GM21526 (cell line): Measurements from ENCODE around the gene DOCK4.
A peak's percentile ranks its signal among the peaks of the same experiment; 100 is the strongest.

ENCODE experiments used
- ATAC-seq: cut with Tn5 transposase; IDR thresholded peaks from one replicate; pipeline ENCODE4 v1.9.1; 2021; ENCODE audit warnings: moderate library complexity; ENCODE audit not compliant: unreplicated experiment, low FRiP score

The DOCK4 gene

GRCh38 chr7:112088484-112089016, 117.6 kb downstream of the DOCK4 start:
- ATAC-seq = no peak

DNA sequence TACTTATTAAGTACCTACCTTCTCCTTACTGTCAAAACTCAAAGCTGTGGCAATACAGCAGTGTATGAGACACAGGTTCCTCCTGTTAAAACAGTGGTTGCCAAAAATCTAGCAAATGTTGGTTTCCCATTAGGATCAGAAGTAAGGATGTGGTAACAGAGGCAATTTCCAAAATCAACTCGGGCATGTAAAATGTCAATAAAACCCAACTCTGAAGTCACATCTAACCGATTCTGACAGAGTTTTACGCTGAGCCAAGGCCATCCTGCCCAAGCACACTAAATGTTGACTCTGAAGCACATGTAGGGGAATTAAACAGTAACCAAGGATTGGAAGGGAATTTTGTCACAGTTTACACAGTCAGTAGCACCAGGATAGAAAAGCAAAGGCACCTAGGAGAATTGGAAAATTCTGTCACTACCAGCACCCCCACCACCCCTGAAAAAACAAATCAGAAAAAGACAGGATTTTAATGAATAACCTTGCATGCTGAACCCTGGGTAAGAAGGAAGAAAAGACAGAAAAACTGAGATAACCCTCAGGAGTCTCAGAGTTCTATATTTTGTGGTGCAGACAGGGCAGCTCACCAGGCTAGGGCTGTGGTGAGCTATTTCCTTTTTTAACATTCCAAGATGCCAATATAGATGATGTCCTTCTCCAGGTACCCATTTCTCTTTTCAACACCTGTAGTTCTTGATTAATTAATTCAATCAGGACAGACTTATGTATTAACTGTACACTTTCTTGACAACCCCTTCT, 119.5 kb downstream of the DOCK4 start:
- ATAC-seq = no peak

- ATAC-seq = peak; percentile 63
Observed at GRCh38 chr7:112084520-112084971, 121.7 kb downstream of the DOCK4 start.

DNA sequence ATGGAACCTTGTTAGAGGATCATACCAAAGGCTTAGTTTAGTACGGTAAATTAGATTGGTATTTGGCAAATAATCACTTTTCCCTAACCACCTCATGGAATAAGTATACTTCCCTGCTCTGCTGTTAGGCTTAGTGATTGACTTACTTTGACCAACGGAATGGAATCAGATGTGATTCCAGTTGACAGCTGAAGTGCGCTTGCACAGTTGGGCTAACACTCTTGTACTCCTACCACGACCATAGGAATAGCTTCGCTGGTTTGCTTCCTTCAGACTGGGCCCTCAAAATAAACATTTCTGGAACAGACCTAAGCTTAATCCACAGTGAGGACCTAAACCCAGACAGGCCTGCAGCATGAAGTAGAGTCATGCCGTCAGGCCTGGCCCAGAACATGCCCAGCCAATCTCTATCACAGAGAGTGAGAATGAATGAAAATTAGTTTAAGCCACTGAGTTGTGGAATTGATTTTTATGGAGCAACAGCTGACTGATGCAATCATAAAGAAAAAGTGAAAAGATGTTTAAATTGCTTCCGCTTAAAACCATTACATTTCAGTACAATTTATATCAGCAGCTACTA, 122.3 kb downstream of the DOCK4 start:
- ATAC-seq = no peak

DNA sequence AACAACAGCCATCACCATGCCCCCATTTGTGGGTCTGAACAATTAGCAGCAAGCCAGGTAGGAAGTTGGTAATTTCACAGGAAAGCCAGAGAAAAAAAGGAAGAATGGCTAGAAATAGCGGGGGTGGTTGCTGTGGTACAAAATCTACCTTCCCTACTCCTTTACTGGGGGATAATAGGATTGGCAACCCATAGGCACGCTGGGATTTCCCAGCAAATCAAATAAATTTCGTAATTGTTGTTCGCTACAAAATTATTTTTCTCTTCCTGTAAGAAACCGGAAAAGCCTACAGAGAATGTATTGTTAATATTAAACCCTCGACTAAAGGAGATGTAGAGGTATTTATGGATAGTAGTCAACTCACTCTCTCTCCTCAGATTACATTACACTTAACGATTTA, 123.9 kb downstream of the DOCK4 start:
- no peak for ATAC-seq

DNA sequence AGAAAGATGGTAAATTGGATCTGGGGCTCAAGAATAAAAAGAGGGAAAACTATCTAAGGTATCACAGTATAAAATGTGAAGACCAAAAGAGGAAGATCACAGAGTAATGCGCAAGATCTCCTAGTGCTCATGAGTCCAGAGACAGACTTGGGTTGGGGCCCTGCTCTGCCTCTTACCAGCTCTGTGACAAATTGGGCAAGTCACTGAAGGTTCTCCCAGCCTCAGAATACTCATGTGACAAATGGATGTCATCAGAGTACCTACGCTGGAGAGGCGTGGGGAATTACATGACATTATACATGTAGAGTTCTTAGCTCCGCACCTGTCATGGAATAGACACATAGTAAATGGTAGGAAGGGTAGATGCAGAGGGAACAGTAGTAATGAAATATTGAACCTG, 124.4 kb downstream of the DOCK4 start:
- ATAC-seq = no peak

DNA sequence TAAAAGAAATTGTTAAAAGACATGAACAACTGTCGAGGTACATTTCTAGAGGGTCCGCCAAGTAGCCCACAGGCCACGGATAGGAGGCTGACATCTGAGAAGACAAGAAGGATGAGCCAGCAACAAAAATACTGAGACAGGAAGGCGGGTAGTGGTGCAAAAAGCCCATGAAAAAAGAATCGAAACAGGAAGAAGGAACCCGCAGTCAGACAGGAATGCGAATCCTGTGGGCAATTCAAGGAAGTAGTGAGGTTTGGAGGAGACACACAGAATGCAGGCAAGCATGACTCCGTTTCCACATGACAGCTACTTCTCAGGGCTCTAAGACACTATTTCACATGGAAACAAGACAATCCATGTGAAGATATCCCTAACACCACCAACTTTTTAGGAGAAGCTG, 125.2 kb downstream of the DOCK4 start:
- ATAC-seq = no peak

GRCh38 chr7:112080441-112080840, 125.8 kb downstream of the DOCK4 start:
- peak; percentile 85 for ATAC-seq

- ATAC-seq = no peak
Observed at GRCh38 chr7:112079673-112080072, 126.5 kb downstream of the DOCK4 start.

GRCh38 chr7:112079122-112079521, 127.1 kb downstream of the DOCK4 start:
- ATAC-seq = no peak

DNA sequence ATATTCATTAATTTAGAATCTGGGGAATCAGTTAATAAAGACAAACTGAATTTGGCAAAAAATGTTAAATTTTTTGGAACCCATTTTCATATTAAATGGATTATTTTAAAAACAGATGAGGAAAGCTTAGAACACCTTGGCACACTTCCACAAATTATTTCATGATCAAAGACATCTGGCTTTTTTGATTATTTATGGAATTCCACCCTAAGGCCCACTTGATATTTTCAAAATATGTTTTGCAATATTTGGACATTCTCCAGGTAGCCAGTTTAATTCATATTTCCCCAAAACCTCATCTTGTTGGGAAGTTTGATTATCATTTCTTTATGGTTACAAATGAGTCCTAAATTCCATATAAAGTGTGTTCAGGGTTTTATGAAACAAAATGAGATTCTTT, 129.9 kb downstream of the DOCK4 start:
- ATAC-seq = no peak

GRCh38 chr7:112074464-112074863, 131.7 kb downstream of the DOCK4 start:
- ATAC-seq = no peak

GRCh38 chr7:112073530-112073929, 132.7 kb downstream of the DOCK4 start:
- no peak for ATAC-seq

DNA sequence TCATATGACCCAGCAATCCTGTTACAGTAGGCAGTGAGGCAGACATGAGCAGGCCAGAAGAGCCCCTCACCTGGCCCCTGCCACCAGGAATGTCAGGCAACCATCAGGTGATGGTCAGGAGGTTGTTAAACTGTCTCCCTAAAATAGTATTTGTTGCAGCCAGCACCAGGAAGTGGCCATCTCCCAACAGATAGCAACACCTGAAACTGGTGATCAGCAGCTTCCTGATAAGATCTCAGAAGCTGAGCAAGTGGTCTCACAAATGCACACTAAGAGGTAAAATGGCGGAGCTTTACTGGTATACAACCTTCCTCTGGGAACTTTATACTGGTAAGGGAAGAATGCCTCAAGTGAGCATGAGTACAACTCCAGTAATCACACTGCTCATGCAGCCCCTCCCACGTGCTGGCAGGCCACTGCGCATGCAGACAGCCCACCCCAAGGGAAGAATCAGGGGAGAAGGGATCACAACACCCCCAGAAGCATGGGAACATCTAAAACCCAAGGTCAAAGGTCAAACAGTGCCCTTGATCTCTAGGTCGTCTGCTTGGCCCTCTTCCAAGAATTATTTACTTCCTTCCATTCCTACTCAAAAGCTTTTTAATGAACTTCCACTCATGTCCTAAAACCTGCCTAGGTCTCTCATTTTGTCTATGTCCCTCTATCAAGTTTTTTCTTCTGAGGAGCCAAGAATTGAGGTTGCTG, 133.5 kb downstream of the DOCK4 start:
- no peak for ATAC-seq

GRCh38 chr7:112071856-112072255, 134.3 kb downstream of the DOCK4 start:
- ATAC-seq = no peak

GRCh38 chr7:112070674-112071256, 135.4 kb downstream of the DOCK4 start:
- no peak for ATAC-seq

DNA sequence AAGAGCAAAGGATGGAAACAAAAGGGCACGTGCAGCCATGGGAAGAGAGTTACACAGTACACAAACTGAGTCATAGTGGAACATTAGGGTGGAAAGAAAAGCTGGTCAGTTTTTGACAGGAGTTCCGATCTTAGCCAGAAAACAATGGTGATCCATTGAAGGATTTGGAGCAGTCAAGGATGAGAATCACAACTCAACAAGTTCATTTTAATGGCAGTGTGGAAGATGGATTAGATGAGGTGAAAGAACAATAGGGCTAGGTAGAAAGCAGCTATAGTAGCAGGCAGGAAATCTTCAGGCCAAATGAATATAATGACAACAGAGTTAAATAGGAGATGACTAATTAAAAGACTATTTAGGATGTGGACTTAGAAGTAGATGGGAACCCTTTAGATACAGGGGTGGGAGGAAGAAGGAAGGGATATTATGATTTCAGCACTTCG, 136.3 kb downstream of the DOCK4 start:
- ATAC-seq = no peak

GRCh38 chr7:112068967-112069366, 137.2 kb downstream of the DOCK4 start:
- no peak for ATAC-seq

DNA sequence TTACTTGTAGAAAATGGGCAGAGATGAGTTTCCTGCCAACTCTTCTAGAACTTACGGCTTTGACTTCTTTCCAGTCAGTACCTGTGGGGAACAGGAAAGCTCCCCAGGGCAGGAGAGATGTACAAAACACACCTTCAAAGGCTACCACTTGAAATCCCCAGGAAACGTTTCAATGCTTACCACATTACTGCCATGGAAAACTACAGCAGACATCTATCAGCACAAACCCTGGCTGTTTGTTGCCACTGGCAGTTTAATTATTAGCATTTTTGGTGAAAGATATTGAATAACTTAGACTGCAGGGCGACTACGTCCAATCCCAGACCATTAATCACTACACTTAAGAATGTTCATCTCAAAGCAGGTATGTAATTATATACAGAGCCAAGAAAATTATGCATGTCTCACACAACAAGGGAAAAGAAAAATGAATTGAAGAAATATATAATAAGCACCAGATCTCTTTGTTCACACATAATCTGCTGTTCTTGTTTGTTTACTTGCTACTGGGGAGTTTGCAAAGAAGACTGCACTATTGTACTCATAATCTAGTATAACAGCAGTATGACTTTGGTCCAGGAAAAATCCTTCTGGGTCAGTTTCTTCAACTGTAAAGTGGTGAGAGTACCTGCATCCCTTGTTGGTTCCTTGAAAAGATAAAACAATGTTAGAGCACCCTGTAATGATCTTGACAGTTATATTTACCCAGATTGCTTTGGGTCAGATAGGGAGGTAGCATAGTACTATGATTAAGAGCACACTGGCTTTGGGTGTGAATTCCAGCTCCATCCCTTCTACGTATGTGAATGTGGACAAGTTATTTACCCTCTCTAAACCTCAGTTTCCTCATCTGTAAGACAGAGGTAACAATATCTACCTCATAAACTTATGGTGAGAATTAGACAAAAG, 138.3 kb downstream of the DOCK4 start:
- ATAC-seq = no peak

DNA sequence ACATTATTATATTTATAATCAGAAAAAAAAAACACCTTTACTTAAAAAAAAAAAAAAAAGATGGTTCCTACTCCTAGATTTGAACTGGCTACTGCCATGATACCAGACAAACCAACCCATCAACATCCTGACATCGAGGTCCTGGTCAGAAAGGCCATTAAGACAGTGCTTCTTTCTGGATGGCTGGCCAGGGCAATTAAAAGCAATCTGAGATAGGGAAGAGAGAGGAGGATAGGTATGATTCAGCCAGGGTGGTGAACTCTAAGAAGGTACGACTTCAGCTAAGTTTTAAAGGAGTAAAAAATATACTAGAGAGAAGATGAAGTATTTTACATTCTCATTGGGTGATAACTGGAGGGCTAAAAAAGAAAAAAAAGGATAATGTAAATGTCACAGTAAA, 139.0 kb downstream of the DOCK4 start:
- ATAC-seq = no peak
